GM18907 (cell line): ENCODE data around the gene SPSB2.
"Not testable (repeated sequence)": the region's sequence is repeated elsewhere in the genome, so short reads cannot be mapped to it uniquely, and the experiment has no call there.

Experiments
- ATAC-seq: cut with Tn5 transposase; IDR thresholded peaks from one replicate; pipeline ENCODE4 v1.9.1; 2021; ENCODE audit warnings: mild to moderate bottlenecking, moderate library complexity; ENCODE audit not compliant: unreplicated experiment

SPSB2 gene

GRCh38 chr12:6871052-6871957 is 1.8 kb downstream of the SPSB2 start:
- ATAC-seq: no peak

GRCh38 chr12:6870304-6870703 is 2.8 kb downstream of the SPSB2 start:
- not testable (repeated sequence) for ATAC-seq

- ATAC-seq: no peak
Measured at GRCh38 chr12:6869049-6870021, 3.8 kb downstream of the SPSB2 start.

- ATAC-seq: no peak
Measured at GRCh38 chr12:6868211-6869048, 4.7 kb downstream of the SPSB2 start.

GRCh38 chr12:6867413-6868210 is 5.5 kb downstream of the SPSB2 start, which contains the start of gene TPI1:
TSS of gene TPI1 (plus strand) at chr12:6867531. CDS start at chr12:6867567, 36 bp downstream.
- ATAC-seq: peak; percentile 65

DNA sequence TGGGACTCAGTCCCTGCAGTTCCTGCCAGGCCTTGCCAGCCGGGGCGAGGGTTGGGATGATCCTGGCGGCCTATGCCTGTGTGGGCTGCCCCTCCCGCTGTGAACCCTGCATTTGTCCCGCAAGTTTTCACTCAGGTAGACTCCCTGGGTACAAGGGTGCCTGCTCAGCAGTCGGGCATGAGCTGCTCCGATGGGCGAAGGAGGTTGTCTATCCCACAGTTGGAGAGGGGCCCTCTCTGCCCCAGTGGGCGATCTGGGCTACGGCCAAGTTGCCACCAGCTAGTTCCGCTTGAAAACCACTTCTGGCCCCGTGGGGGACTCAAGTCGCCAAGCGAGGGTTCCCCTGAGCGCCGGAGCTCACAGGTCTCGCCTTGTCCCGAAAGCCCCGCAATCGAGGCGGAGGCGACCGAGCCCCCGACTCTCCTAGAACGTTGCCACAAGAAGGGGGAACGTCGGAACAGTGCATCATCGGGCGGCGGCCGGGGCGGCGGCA is 6.1 kb downstream of the SPSB2 start:
- peak; percentile 24 for ATAC-seq

- ATAC-seq: no peak
Measured at GRCh38 chr12:6866163-6866919, 6.8 kb downstream of the SPSB2 start.

DNA sequence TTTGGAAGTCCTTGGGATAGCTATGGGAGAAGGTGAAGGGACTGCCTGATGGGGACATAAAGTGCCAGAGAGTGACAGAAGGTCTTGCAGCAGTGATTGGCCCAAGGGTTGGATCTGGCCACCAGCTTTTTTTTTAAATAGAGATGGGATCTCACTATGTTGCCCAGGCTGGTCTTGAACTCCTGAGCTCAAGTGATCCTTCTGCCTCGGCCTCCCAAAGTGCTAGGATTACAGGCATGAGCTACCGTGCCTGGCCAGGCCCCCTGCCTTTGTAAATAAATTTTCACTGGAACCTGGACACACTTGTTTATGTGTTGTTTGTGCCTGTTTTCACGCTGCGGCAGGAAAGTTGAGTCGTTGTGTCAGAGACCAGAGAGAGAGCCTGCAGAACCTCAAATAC is 7.8 kb downstream of the SPSB2 start:
- ATAC-seq: not testable (repeated sequence)

- ATAC-seq: no peak
Measured at GRCh38 chr12:6863586-6864321, 9.3 kb downstream of the SPSB2 start.

- ATAC-seq: no peak
Measured at GRCh38 chr12:6863033-6863432, 10.1 kb downstream of the SPSB2 start.

- no peak for ATAC-seq
Measured at GRCh38 chr12:6861391-6861790, 11.7 kb downstream of the SPSB2 start.

DNA sequence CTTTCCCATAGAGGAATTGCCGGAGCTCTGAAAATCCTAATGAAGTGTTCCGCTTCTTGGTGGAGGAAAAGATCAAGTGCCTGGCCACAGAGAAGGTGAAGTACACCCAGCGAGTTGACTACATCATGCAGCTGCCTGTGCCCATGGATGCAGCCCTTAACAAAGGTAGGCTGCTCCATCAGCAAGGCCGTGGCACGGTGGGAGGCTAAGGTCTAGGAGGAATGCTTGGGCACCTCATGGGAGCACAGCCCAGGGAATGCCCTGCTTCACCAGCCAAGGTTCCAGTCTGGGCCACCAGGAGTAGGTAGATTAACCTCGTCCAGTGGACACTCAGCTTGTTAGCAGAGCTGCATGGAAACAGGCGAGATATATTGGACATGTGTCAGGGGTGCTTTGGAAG is 12.2 kb downstream of the SPSB2 start:
- no peak for ATAC-seq

DNA sequence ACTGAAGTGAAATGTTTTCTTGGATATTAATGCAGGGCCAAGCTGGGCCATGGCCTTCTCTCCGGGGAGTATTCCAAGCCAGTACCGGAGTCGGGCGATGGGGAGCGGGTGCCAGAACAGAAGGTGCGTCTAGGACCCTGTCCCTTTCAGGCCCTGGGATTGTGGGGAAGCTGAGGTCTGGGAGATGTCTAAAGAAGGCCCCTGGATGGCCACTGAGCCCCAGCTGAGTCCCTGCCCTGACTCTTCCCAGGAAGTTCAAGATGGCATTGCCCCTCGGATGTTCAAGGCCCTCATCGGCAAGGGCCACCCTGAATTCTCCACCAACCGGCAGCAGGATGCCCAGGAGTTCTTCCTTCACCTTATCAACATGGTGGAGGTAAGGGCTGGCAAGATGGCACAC is 13.0 kb downstream of the SPSB2 start:
- no peak for ATAC-seq

- no peak for ATAC-seq
Measured at GRCh38 chr12:6858799-6859198, 14.3 kb downstream of the SPSB2 start.

DNA sequence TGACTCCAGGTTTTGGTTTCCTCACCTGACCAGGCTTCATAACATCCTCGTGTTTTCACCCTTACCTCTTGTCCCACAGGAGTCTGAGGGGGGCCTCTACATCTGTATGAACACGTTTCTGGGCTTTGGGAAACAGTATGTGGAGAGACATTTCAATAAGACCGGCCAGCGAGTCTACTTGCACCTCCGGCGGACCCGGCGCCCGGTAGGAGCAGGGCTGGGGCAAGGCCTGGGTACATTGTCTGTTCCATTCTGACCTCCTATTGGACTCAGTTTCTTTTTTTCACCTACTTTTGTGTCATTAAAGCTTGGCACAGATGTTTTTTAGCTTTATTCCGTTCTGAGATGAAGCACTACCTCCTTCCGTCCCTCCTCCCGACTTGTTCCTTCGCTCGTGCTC is 17.8 kb downstream of the SPSB2 start:
- ATAC-seq: no peak

DNA sequence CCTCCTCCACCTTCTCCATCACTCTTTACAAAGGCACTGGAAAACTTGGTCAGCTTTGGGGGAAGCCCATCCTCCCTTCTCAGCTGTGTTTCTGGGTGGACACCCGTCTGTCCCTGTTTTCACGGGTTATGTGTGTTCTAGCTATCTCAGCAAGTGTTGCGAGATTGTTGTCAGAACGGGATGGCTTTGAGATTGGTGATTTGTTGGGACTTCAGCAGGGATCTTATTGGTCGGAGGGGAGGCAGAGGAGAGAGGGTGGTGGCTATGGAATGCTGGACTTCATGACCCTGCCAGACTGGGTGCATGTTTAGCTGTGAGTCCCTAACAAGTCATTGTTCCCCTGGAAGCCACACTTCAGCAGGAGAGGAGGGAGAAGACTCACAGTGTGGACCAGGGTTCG is 19.1 kb downstream of the SPSB2 start:
- no peak for ATAC-seq

DNA sequence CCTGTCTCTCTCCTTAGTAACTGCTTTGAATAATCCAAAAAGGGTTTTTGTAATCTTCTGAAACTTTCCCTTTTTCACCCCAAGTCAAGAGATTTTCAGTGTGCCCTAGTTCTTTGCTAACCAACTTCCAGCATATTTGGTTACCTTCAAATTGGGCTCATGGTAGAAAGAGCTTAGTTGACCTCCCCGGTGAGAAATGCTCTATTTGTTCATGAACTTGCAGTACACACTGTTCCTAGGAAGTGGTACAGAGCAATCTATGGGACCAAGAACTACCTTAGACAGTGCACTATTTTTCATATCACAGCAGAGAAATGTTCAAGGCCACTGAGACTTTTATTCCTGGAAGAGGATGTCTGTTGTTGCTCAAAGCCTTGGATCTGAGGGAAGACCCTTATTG is 19.5 kb downstream of the SPSB2 start:
- no peak for ATAC-seq

DNA sequence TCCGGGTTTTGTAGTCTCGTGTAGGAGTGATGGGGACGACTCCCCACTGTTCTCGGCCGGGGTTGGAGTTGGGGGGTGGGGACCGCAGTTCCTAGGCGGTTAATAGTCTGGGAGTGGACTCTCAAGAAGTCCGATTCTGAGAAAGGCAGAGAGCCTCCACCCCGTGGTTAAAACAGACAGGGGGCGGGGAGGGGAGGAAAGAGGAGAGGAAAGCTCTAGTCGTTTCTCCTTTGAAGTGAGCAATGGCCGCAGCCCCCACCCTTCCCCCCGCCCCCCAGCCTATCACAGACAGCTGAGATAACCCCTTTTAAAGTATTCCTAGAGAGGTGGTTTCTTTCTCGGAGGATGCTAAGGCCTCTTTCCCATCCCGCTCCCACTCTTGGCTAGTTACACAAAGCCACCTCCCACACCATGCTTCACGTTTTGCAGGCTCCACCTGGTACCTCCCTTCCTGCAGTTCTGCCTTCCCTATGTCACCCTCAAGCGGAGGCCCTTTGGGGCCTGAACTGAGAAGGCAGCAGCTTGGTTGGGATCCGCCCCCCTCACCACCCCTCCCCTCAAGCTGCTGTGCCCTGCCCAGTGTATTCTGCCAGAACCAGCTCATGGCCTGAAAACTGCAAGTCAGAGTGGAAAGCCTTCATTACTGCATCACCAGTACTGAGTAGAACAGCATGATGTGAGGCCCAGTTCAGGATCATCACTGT is 20.3 kb downstream of the SPSB2 start:
- ATAC-seq: no peak
